Breast epithelium (tissue), 3 donors: ENCODE data around the gene CHDH.

Experiments
- POLR2A ChIP-seq: fragments of 450-650 bp; IDR thresholded peaks from one replicate; pipeline ENCODE4 v1.6.1; 2016; ENCODE audit warnings: antibody characterized with exemption, mild to moderate bottlenecking, moderate library complexity
- POLR2AphosphoS5 ChIP-seq, 3 donors: sonication (generic); formaldehyde crosslinking; IDR thresholded peaks; one replicate each; pipeline ENCODE4 v1.6.1; 2017; ENCODE audit warnings: antibody characterized with exemption in 3 of 3
- TF ChIP-seq, protein P1 (sequence below), 3 donors: fragments of 450-650 bp; IDR thresholded peaks; one replicate each; pipeline ENCODE4 v1.5.1; 2016 to 2017; ENCODE audit warnings: antibody characterized with exemption in 3 of 3, mild to moderate bottlenecking in 3 of 3, moderate library complexity in 3 of 3

GRCh38 chr3:53803124-53803815 is 42.9 kb downstream of the CHDH start:
- TF ChIP-seq, protein P1, sequence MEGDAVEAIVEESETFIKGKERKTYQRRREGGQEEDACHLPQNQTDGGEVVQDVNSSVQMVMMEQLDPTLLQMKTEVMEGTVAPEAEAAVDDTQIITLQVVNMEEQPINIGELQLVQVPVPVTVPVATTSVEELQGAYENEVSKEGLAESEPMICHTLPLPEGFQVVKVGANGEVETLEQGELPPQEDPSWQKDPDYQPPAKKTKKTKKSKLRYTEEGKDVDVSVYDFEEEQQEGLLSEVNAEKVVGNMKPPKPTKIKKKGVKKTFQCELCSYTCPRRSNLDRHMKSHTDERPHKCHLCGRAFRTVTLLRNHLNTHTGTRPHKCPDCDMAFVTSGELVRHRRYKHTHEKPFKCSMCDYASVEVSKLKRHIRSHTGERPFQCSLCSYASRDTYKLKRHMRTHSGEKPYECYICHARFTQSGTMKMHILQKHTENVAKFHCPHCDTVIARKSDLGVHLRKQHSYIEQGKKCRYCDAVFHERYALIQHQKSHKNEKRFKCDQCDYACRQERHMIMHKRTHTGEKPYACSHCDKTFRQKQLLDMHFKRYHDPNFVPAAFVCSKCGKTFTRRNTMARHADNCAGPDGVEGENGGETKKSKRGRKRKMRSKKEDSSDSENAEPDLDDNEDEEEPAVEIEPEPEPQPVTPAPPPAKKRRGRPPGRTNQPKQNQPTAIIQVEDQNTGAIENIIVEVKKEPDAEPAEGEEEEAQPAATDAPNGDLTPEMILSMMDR (IDR thresholded peaks at IDR 0.05), result no peak
- TF ChIP-seq POLR2AphosphoS5 (IDR thresholded peaks at IDR 0.05), result no peak
- no peak for TF ChIP-seq POLR2A
